Activated gamma-delta T cell treated with Interleukin-2 at 50 U/mL for 16 hours (primary cell): Measurements from ENCODE around the gene NHLH1.

Experiments used
- DNase-seq: peaks from one replicate; pipeline ENCODE4 v3.0.0-alpha.2; 2020

The NHLH1 gene

GRCh38 chr1:160359559-160360226, 7.2 kb upstream of the NHLH1 start:
- no peak for DNase-seq

- DNase-seq = no peak
Observed at GRCh38 chr1:160360227-160360695, 6.6 kb upstream of the NHLH1 start.

- DNase-seq = no peak
Observed at GRCh38 chr1:160361199-160361598, 5.7 kb upstream of the NHLH1 start.

- DNase-seq = no peak
Observed at GRCh38 chr1:160361814-160362167, 5.1 kb upstream of the NHLH1 start.

GRCh38 chr1:160362168-160362957, 4.5 kb upstream of the NHLH1 start:
- no peak for DNase-seq

GRCh38 chr1:160363010-160363409, 3.9 kb upstream of the NHLH1 start:
- DNase-seq = no peak

- no peak for DNase-seq
Observed at GRCh38 chr1:160363951-160364735, 2.7 kb upstream of the NHLH1 start.

- no peak for DNase-seq
Observed at GRCh38 chr1:160365325-160365724, 1.5 kb upstream of the NHLH1 start.

GRCh38 chr1:160367516-160367900, 637 bp downstream of the NHLH1 start:
- no peak for DNase-seq

GRCh38 chr1:160367934-160368923, 1.4 kb downstream of the NHLH1 start:
- DNase-seq = no peak

GRCh38 chr1:160369087-160369486, 2.2 kb downstream of the NHLH1 start:
- no peak for DNase-seq

GRCh38 chr1:160370561-160371345, 3.9 kb downstream of the NHLH1 start:
- no peak for DNase-seq

- DNase-seq = no peak
Observed at GRCh38 chr1:160371346-160371631, 4.4 kb downstream of the NHLH1 start.

GRCh38 chr1:160371756-160372155, 4.9 kb downstream of the NHLH1 start:
- DNase-seq = no peak

- DNase-seq = no peak
Observed at GRCh38 chr1:160373696-160374095, 6.8 kb downstream of the NHLH1 start.

GRCh38 chr1:160374306-160375110, 7.6 kb downstream of the NHLH1 start:
- DNase-seq = no peak

GRCh38 chr1:160375788-160376524, 9.1 kb downstream of the NHLH1 start:
- DNase-seq = no peak

GRCh38 chr1:160376525-160377131, 9.8 kb downstream of the NHLH1 start:
- DNase-seq = peak; percentile 22

- DNase-seq = no peak
Observed at GRCh38 chr1:160377585-160378206, 10.8 kb downstream of the NHLH1 start.
